Activated B cell treated with CpG ODN at 0.5 μM for 24 hours (primary cell): ENCODE measurements around the gene NHERF1. TPM values are rescaled to one million over a fixed set of nuclear protein-coding genes. Genes with fewer than 3 reads are reported as not detected.

ENCODE experiments used
- ATAC-seq: fragments of 200-7000 bp; cut with Tn5 transposase; one replicate; pipeline ENCODE4 v1.10.0; 2021; ENCODE audit warnings: low read depth, mild to moderate bottlenecking, moderate library complexity
- CTCF ChIA-PET: fragments of 350-600 bp; sonication (Branson Sonifier 250); formaldehyde crosslinking; loops from one replicate; lab custom pipeline; 2021; ENCODE audit warnings: antibody characterized with exemption; lab: Charles Lee
- POLR2A ChIA-PET: fragments of 350-600 bp; sonication (Branson Sonifier 250); formaldehyde crosslinking; loops from one replicate; lab custom pipeline; 2021; ENCODE audit warnings: antibody characterized with exemption; lab: Charles Lee
- DNase-seq: peaks from one replicate; pipeline ENCODE4 v3.0.0; 2022
- H3K27ac Mint-ChIP-seq: one replicate; pipeline ENCODE4 v1.8.0; 2020; ENCODE audit warnings: mixed read lengths
- H3K27me3 Mint-ChIP-seq: one replicate; pipeline ENCODE4 v1.8.0; 2021; ENCODE audit warnings: mixed read lengths
- H3K36me3 Mint-ChIP-seq: one replicate; pipeline ENCODE4 v1.8.0; 2021; ENCODE audit warnings: low read depth, mixed read lengths
- H3K4me1 Mint-ChIP-seq: one replicate; pipeline ENCODE4 v1.8.0; 2021; ENCODE audit warnings: mixed read lengths
- H3K4me3 Mint-ChIP-seq: one replicate; pipeline ENCODE4 v1.8.0; 2020; ENCODE audit warnings: mild to moderate bottlenecking, mixed read lengths
- H3K9me3 Mint-ChIP-seq: one replicate; pipeline ENCODE4 v1.8.0; 2020; ENCODE audit warnings: mixed read lengths
- CTCF ChIP-seq: fragments of 200-600 bp; IDR thresholded peaks from one replicate; pipeline ENCODE4 v1.8.0; 2022; ENCODE audit warnings: antibody characterized with exemption, mild to moderate bottlenecking
- intact Hi-C: fragments of 100-400 bp; cut with micrococcal nuclease; formaldehyde crosslinking; loops from one replicate; pipeline ENCODE4 v1.15.1; 2024
- total RNA-seq: library from RNA; stranded (reverse); gene quantifications from 2 replicates; pipeline ENCODE4 v1.2.3, GENCODE V29; 2022

Gene NHERF1
- total RNA-seq, 1 donor from 2014 or later: 34.5 TPM

GRCh38 chr17:74815067-74815466, 66.6 kb downstream of the NHERF1 start:
- Mint-ChIP-seq H3K4me3 (no peak overlapping the region), H3K4me1 (no peaks in the 10 kb centered on the region), H3K27ac (no peak overlapping the region), H3K9me3 (no peaks in the 10 kb centered on the region), H3K27me3 (no peaks in the 10 kb centered on the region), H3K36me3 (peaks cover 34% of the 10 kb centered on the region)
- DNase-seq: no peak
- CTCF ChIA-PET: no interaction called here
- intact Hi-C loops: no loop called here
- no peak for TF ChIP-seq CTCF
- no peak for ATAC-seq
- POLR2A ChIA-PET: no interaction called here

- Mint-ChIP-seq H3K9me3 (no peaks in the 10 kb centered on the region), H3K4me3 (no peak overlapping the region), H3K27me3 (no peaks in the 10 kb centered on the region), H3K4me1 (no peaks in the 10 kb centered on the region), H3K27ac (no peak overlapping the region), H3K36me3 (peaks cover 33% of the 10 kb centered on the region)
- POLR2A ChIA-PET: no interaction called here
- no peak for TF ChIP-seq CTCF
- intact Hi-C loops: no loop called here
- ATAC-seq (no peak), DNase-seq (no peak)
- CTCF ChIA-PET: no interaction called here
Observed at GRCh38 chr17:74815550-74816370, 67.3 kb downstream of the NHERF1 start.

GRCh38 chr17:74816905-74817620, 68.6 kb downstream of the NHERF1 start:
- peaks cover 31% of the 10 kb centered on the region for H3K36me3 Mint-ChIP-seq

GRCh38 chr17:74818291-74818938, 70.0 kb downstream of the NHERF1 start:
- no peaks in the 10 kb centered on the region for H3K27me3 Mint-ChIP-seq
- no peak for DNase-seq
- intact Hi-C loops: no loop called here
- POLR2A ChIA-PET: no interaction called here
- TF ChIP-seq CTCF: no peak
- H3K4me3 Mint-ChIP-seq: no peak overlapping the region
- CTCF ChIA-PET: no interaction called here
- H3K36me3 Mint-ChIP-seq: peaks cover 28% of the 10 kb centered on the region
- no peaks in the 10 kb centered on the region for H3K4me1 Mint-ChIP-seq
- no peaks in the 10 kb centered on the region for H3K9me3 Mint-ChIP-seq
- no peak overlapping the region for H3K27ac Mint-ChIP-seq
- ATAC-seq: no peak

More at GRCh38 chr17:74816905-74817620, 68.6 kb downstream of the NHERF1 start:
- CTCF ChIA-PET: no interaction called here
- intact Hi-C loops: no loop called here
- Mint-ChIP-seq H3K9me3 (no peaks in the 10 kb centered on the region), H3K27me3 (no peaks in the 10 kb centered on the region), H3K27ac (no peak overlapping the region), H3K4me1 (no peaks in the 10 kb centered on the region), H3K4me3 (no peak overlapping the region)
- DNase-seq (no peak), ATAC-seq (no peak)
- POLR2A ChIA-PET: no interaction called here
- no peak for TF ChIP-seq CTCF

Other genes with a start within 250 kb of the NHERF1 start
- gene CD300LB, start 217.2 kb upstream of the NHERF1 start, total RNA-seq: not detected in 2 replicates
- gene CD300C, start 202.5 kb upstream of the NHERF1 start, total RNA-seq: 0.16 and 0.17 TPM in 2 replicates
- gene CD300H, start 181.1 kb upstream of the NHERF1 start, total RNA-seq: not detected in 2 replicates
- not detected in 2 replicates for gene CD300LD, start 156.3 kb upstream of the NHERF1 start, total RNA-seq
- 0.09 and 0.29 TPM in 2 replicates for gene CD300E, start 124.9 kb upstream of the NHERF1 start, total RNA-seq
- 0.12 and 0.33 TPM in 2 replicates for gene CD300LF, start 35.7 kb upstream of the NHERF1 start, total RNA-seq
- 11.0 and 11.1 TPM in 2 replicates for gene RAB37, start 11.4 kb upstream of the NHERF1 start, total RNA-seq
- gene NAT9, start 27.7 kb downstream of the NHERF1 start, total RNA-seq: 59.4 and 79.7 TPM in 2 replicates
- gene GRIN2C, start 111.3 kb downstream of the NHERF1 start, total RNA-seq: not detected in 2 replicates
- gene FDXR, start 124.4 kb downstream of the NHERF1 start, total RNA-seq: 4.6 and 5.5 TPM in 2 replicates
- gene FADS6, start 145.0 kb downstream of the NHERF1 start, total RNA-seq: not detected in 2 replicates
- not detected in 2 replicates for gene USH1G, start 174.6 kb downstream of the NHERF1 start, total RNA-seq
- gene OTOP2, start 175.6 kb downstream of the NHERF1 start, total RNA-seq: not detected in 2 replicates
- gene OTOP3, start 187.3 kb downstream of the NHERF1 start, total RNA-seq: not detected in 2 replicates
- gene HID1, start 224.1 kb downstream of the NHERF1 start, total RNA-seq: 1.5 and 2.1 TPM in 2 replicates
- not detected in 2 replicates for gene CDR2L, start 239.0 kb downstream of the NHERF1 start, total RNA-seq